Measurements from ENCODE around the gene PPIP5K2.

The PPIP5K2 gene

DNA sequence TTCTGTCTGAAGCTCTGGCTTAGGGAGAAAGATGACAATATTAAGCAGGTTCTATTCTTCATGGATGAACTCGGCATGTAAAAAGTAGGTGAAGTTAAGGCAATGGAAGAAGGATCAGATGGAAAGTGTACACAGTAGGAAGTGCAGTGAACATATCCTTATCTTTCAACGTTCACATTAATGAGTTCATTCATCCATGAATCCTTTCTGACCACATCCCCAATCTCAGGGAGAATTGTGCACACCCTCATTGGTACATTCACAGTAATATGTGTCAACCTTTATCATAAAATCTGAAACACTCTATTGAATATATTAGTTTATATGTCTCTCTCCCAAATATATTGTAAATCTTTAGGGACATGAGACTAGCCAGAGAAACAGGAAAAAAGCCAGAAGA is 5.7 kb upstream of the PPIP5K2 start:
- TF ChIP-seq, protein P1, sequence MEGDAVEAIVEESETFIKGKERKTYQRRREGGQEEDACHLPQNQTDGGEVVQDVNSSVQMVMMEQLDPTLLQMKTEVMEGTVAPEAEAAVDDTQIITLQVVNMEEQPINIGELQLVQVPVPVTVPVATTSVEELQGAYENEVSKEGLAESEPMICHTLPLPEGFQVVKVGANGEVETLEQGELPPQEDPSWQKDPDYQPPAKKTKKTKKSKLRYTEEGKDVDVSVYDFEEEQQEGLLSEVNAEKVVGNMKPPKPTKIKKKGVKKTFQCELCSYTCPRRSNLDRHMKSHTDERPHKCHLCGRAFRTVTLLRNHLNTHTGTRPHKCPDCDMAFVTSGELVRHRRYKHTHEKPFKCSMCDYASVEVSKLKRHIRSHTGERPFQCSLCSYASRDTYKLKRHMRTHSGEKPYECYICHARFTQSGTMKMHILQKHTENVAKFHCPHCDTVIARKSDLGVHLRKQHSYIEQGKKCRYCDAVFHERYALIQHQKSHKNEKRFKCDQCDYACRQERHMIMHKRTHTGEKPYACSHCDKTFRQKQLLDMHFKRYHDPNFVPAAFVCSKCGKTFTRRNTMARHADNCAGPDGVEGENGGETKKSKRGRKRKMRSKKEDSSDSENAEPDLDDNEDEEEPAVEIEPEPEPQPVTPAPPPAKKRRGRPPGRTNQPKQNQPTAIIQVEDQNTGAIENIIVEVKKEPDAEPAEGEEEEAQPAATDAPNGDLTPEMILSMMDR (conservative IDR thresholded peaks at IDR 0.05; ENCODE audit: low read depth) = no peak
- CTCF ChIA-PET = no interaction called here
- H3K27ac ChIP-seq = no peak overlapping the region
- DNase-seq (ENCODE audit: low spot score) = no peak
- POLR2A ChIA-PET (ENCODE audit: low non-redundant PET) = no interaction called here

DNA sequence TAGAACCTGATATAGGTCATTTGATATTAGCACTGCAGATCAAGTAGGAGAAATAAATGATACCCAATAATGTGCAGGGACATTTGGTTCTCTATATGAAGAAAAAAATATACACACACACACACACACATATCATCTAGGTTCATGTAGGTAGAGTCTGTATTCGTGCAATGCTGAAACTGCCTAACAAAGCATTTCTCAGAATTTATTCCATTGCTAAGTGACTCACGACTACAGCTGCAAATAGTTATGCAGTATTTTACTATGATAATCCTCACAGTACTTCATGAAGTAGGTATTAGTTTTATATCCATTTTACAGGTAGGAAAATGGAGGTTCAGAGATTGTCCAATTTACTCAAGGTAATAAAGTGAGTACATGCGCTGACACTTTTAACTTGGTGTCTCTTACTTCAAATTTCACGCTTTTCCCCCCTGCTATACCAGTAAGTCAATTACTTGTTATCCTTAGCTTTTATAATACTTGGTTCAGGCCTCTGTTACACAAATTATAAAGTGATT is 2.6 kb upstream of the PPIP5K2 start:
- TF ChIP-seq, protein P1 (conservative IDR thresholded peaks at IDR 0.05; ENCODE audit: low read depth) = no peak
- DNase-seq (ENCODE audit: low spot score) = no peak
- ChIA-PET POLR2A (ENCODE audit: low non-redundant PET) (no interaction called here), CTCF (no interaction called here)
- H3K27ac ChIP-seq = no peak overlapping the region

DNA sequence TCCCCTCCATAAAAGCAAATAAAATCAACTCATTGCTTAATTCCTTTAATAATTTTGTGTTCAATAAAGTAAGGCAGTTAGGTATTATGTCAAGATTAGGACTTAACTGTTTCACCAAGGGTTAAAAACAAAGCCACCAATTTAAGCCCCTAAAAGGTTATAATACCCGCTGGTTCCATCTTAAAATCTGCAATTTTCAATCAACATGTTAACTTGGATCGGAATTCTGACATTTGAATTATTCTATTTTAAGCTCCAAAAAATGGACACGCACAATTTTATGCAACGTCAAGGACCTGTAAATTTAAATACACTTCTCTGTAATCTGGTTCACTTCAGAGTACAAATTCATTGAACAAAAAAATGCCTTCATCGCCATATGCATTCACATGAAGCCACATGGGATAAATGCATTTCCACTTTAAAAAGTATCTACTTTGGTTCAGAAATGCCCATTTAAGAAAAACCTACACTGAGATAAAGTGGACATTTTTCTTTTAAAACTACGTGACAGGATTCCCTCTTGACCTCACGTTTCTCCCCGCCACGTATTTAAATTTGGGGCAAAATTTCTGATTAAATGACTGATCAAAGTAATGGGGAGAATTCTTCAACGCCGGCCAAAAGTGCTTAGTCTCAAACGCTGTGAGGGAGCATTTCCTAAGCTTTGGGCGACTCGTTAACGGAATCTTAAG is 884 bp upstream of the PPIP5K2 start:
- ChIA-PET CTCF (interaction anchor here (0.6 to 1.6 kb wide), 4 partner anchors 10 to 583 kb away, joined by 3 to 5 read pairs (median 3); no protein-coding TSS in a partner anchor), POLR2A (ENCODE audit: low non-redundant PET) (interaction anchor here (0.6 to 0.9 kb wide), 3 partner anchors 22 to 78 kb away, joined by 3 read pairs; no protein-coding TSS in a partner anchor)
- no peak for DNase-seq (ENCODE audit: low spot score)
- TF ChIP-seq, protein P1 (conservative IDR thresholded peaks at IDR 0.05; ENCODE audit: low read depth) = no peak
- H3K27ac ChIP-seq = peak overlapping the region; percentile 99

DNA sequence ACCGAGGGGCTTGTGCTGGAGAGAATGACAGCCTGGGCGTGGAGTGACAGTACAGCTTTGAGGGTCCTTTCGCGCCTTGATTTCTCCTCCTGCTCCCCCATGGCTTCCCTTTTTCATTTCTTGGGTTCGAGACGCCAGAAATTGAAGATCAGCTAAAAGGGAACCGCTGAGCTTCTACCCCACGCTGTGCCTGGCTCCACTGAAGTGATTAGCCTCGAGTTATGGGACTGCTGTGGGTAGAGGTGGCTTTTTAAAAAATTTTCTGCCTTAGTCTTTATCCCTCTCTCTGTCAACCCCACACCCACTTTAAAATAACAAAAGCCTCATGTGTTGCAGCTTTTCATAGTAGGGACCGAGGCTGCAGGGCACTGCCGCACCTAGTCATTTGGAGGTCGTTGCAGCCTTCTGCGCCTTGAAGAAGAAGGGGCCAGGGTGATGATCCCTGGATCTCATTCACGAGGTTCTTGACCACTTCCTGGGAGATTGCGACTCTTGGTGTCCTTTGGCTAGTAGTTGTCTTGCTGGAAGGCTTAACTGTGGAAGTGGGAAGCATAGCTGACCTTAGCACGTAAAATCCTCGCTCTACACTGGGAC is 603 bp downstream of the PPIP5K2 start:
- DNase-seq (ENCODE audit: low spot score) = peak; percentile 22
- H3K27ac ChIP-seq = peak overlapping the region; percentile 99
- TF ChIP-seq, protein P1 (conservative IDR thresholded peaks at IDR 0.05; ENCODE audit: low read depth) = no peak
- ChIA-PET POLR2A (ENCODE audit: low non-redundant PET) (interaction anchor here (0.6 kb wide), 1 partner anchor 138 kb away, joined by 12 read pairs; the partner anchor contains the start of gene MACIR), CTCF (interaction anchor here (0.5 to 0.8 kb wide), 4 partner anchors 9 to 660 kb away, joined by 3 read pairs; no protein-coding TSS in a partner anchor)

DNA sequence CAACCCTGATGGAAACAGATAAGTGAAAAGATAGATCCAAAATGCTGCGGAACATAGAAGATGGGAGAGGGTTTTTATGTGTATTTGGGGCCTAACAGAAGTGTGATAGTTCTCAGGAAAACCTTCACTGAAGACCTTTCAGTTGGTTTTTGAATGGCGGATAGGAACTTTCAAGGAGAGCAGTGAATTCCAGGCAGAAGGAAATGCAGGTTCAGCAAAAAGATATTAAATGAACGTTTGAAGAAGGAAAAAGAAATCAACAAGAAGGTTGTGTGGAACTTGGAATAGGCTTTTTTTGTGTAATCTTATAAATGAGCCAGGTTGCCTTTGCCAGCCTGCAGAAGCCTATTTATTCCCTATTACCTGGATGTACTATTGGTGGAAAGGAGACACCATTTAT is 2.1 kb downstream of the PPIP5K2 start:
- no peak for DNase-seq (ENCODE audit: low spot score)
- POLR2A ChIA-PET (ENCODE audit: low non-redundant PET) = no interaction called here
- H3K27ac ChIP-seq = no peak overlapping the region
- CTCF ChIA-PET = no interaction called here
- TF ChIP-seq, protein P1 (conservative IDR thresholded peaks at IDR 0.05; ENCODE audit: low read depth) = no peak

DNA sequence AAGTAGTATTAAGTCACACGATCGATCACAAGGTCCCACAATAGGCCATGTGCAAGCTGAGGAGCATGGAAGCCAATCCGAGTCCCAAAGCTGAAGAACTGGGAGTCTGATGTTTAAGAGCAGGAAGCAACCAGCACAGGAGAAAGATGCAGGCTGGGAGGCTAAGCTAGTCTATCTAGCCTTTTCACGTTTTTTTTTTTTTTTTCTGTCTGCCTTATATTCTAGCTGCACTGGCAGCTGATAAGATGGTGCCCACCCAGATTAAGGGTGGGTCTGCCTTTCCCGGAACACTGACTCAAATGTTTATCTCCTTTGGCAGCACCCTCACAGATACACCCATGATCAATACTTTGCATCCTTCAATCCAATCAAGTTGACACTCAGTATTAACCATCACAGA is 6.5 kb downstream of the PPIP5K2 start:
- CTCF ChIA-PET = interaction anchor here (0.6 to 0.7 kb wide), 3 partner anchors 12 to 95 kb away, joined by 4 read pairs; no protein-coding TSS in a partner anchor
- no peak overlapping the region for H3K27ac ChIP-seq
- no peak for DNase-seq (ENCODE audit: low spot score)
- TF ChIP-seq, protein P1 (conservative IDR thresholded peaks at IDR 0.05; ENCODE audit: low read depth) = no peak
- POLR2A ChIA-PET (ENCODE audit: low non-redundant PET) = no interaction called here

All from RWPE1 (cell line).